Prostate gland (tissue), 2 donors: Measurements from ENCODE around the gene GALNT5. TPM values are rescaled to one million over a fixed set of nuclear protein-coding genes. Genes with fewer than 3 reads are reported as not detected.
A peak's percentile ranks its signal among the peaks of the same experiment; 100 is the strongest.

ENCODE experiments used
- DNase-seq: peaks from one replicate; pipeline ENCODE4 v3.0.0-alpha.2; 2019; ENCODE audit warnings: low spot score
- H3K27ac ChIP-seq, 2 donors: fragments of 200-600 bp; sonication (generic); 2 replicates each; pipeline ENCODE4 v1.5.1; 2017 to 2019
- H3K27me3 ChIP-seq: fragments of 200-600 bp; sonication (generic); replicated peaks from 2 replicates; pipeline ENCODE4 v1.5.1; 2019; ENCODE audit not compliant: insufficient read depth
- H3K36me3 ChIP-seq, 2 donors: fragments of 200-600 bp; sonication (generic); 1 replicate in 1 of 2; 2 replicates in 1 of 2; pipeline versions ENCODE4 v1.5.1 to v1.8.1; 2017 to 2019
- H3K4me1 ChIP-seq: fragments of 200-600 bp; sonication (generic); replicated peaks from 2 replicates; pipeline ENCODE4 v1.5.1; 2019
- H3K4me3 ChIP-seq, 2 donors: fragments of 200-600 bp; sonication (generic); 2 replicates each; pipeline ENCODE4 v1.5.1; 2017 to 2019
- H3K9me3 ChIP-seq: fragments of 200-600 bp; sonication (generic); 2 replicates; pipeline ENCODE4 v1.5.1; 2017
- CTCF ChIP-seq, 4 experiments: fragments of 200-600 bp in 2 of 4; fragments of 450-650 bp in 2 of 4; sonication (generic) in 2 of 4; IDR thresholded peaks; 1 replicate in 3 of 4; 2 replicates in 1 of 4; pipeline ENCODE4 v1.5.1; 2016 to 2019; ENCODE audit warnings: antibody characterized with exemption in 4 of 4, mild to moderate bottlenecking in 2 of 4, moderate library complexity in 2 of 4
- POLR2A ChIP-seq: fragments of 450-650 bp; IDR thresholded peaks from one replicate; pipeline ENCODE4 v1.6.1; 2016; ENCODE audit warnings: antibody characterized with exemption, mild to moderate bottlenecking
- POLR2AphosphoS5 ChIP-seq: sonication (generic); formaldehyde crosslinking; IDR thresholded peaks from one replicate; pipeline ENCODE4 v1.6.1; 2017; ENCODE audit warnings: antibody characterized with exemption
- WGBS: methylation state at CpG from one replicate; pipeline ENCODE4 v1.1.5; 2018; 5-methylcytosine and 5-hydroxymethylcytosine counted together
- intact Hi-C: fragments of 100-400 bp; cut with DNase I; formaldehyde crosslinking; loops from one replicate; pipeline ENCODE4 v1.14.2; 2022
- total RNA-seq, 2 donors: library from RNA; depleted of rRNA; stranded (reverse); fragments of >200 nt; gene quantifications; one replicate each; pipeline ENCODE4 v1.1.0, GENCODE V29; 2016

The GALNT5 gene
- total RNA-seq, 2 donors from 2014 or later = 2.0 to 2.6 TPM

- Histone ChIP-seq H3K4me3 (no peak overlapping the region), H3K27me3 (no peaks in the 10 kb centered on the region), H3K36me3 (no peaks in the 10 kb centered on the region), H3K9me3 (no peaks in the 10 kb centered on the region), H3K27ac (no peak overlapping the region), H3K4me1 (no peaks in the 10 kb centered on the region)
- TF ChIP-seq POLR2AphosphoS5 (no peak), POLR2A (no peak), CTCF (IDR thresholded peaks at IDR 0.05) (no peak)
- intact Hi-C loops = no loop called here
- WGBS = 77% methylated on average over 3 of the region's 3 CpGs
- no peak for DNase-seq
Observed at GRCh38 chr2:157327200-157327599, 69.7 kb downstream of the GALNT5 start.

- peak; percentile 67 for DNase-seq
- H3K36me3 ChIP-seq = no peaks in the 10 kb centered on the region
Observed at GRCh38 chr2:157327621-157328500, 70.4 kb downstream of the GALNT5 start.

GRCh38 chr2:157329524-157329923 lies 72.0 kb downstream of the GALNT5 start:
- 63% methylated on average over 9 of the region's 9 CpGs for WGBS
- intact Hi-C loops = no loop called here
- Histone ChIP-seq H3K4me1 (no peaks in the 10 kb centered on the region), H3K27me3 (no peaks in the 10 kb centered on the region), H3K36me3 (no peaks in the 10 kb centered on the region), H3K27ac (no peak overlapping the region), H3K9me3 (no peaks in the 10 kb centered on the region), H3K4me3 (no peak overlapping the region)
- TF ChIP-seq CTCF (IDR thresholded peaks at IDR 0.05) = no peak
- no peak for TF ChIP-seq POLR2AphosphoS5
- TF ChIP-seq POLR2A = no peak
- DNase-seq = peak; percentile 12

More at GRCh38 chr2:157327621-157328500, 70.4 kb downstream of the GALNT5 start:
- intact Hi-C loops = no loop called here
- no peaks in the 10 kb centered on the region for H3K27me3 ChIP-seq
- 33% methylated on average over 11 of the region's 11 CpGs for WGBS
- no peak overlapping the region for H3K27ac ChIP-seq
- no peaks in the 10 kb centered on the region for H3K9me3 ChIP-seq
- H3K4me1 ChIP-seq = no peaks in the 10 kb centered on the region
- no peak overlapping the region for H3K4me3 ChIP-seq
- TF ChIP-seq CTCF (IDR thresholded peaks at IDR 0.05) (peak; percentile 37 to 69 (median 67)), POLR2AphosphoS5 (no peak)

- Histone ChIP-seq H3K4me1 (no peaks in the 10 kb centered on the region), H3K36me3 (no peaks in the 10 kb centered on the region), H3K27ac (no peak overlapping the region), H3K27me3 (no peaks in the 10 kb centered on the region), H3K9me3 (no peaks in the 10 kb centered on the region), H3K4me3 (no peak overlapping the region)
- DNase-seq = no peak
- intact Hi-C loops = no loop called here
- TF ChIP-seq CTCF (IDR thresholded peaks at IDR 0.05) = no peak
- no peak for TF ChIP-seq POLR2AphosphoS5
- no peak for TF ChIP-seq POLR2A
- 94% methylated on average over 2 of the region's 2 CpGs for WGBS
Observed at GRCh38 chr2:157333304-157334047, 76.0 kb downstream of the GALNT5 start.
